ENCODE results near the gene TTC1. TPM values are rescaled to one million over a fixed set of nuclear protein-coding genes. Genes with fewer than 3 reads are reported as not detected.

TTC1 gene
- polyA plus RNA-seq, 1 of the 3 experiments (the other 2 are of a cell fraction): 37.0 TPM

DNA sequence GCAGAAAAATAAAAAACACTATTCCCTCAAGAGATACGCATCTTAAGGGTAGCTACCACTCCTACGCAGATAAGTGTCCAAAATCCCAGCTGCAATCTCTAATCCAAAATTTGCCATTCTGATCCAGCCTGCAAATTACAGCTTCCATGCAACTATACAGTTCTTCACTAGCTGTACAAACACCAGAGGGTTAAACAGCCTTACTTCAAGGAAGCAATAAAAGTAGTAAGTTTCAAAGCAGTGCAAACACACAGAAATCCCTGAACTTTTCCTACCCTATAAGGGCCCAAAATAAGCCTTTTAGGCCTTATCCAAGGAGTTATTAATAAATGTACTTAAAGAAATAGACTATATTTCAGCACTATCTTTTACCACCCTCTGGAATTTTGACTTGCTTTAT lies 70.8 kb downstream of the TTC1 start:
- Histone ChIP-seq H2AFZ (ENCODE audit: low read depth) (no peak overlapping the region), H3K9me3 (no peaks in the 10 kb centered on the region), H3K4me3 (ENCODE audit: low read depth in 2 of 2, low read length in 1 of 2) (no peak overlapping the region), H3K79me2 (ENCODE audit: insufficient read depth) (peaks cover 20% of the 10 kb centered on the region; the same call in 1 of the 2 replicates), H3K9me2 (no peaks in the 10 kb centered on the region), H3K27me3 (ENCODE audit: insufficient read depth) (no peaks in the 10 kb centered on the region), H3K27ac (ENCODE audit: low read depth in 2 of 2, low read length in 1 of 2) (no peak overlapping the region), H3K4me1 (ENCODE audit: control insufficient read depth in 1 of 2, insufficient read depth in 2 of 2, low read depth in 1 of 2, low read length in 1 of 2) (peaks cover 0 to 29% of the 10 kb centered on the region in 2 experiments; a peak in 3 of 4 replicates), H3F3A (replicated peaks; ENCODE audit: insufficient read depth) (peaks cover 28% of the 10 kb centered on the region), H3K9ac (no peak overlapping the region), H4K20me1 (ENCODE audit: insufficient read depth) (no peaks in the 10 kb centered on the region), H3K4me2 (no peak overlapping the region), H3K36me3 (replicated peaks in 1 of 2; ENCODE audit: control insufficient read depth in 1 of 2, insufficient read depth in 2 of 2, low read length in 1 of 2) (peaks cover 11 to 12% of the 10 kb centered on the region in 2 experiments)
- DNase-seq: no peak
- 100% methylated on average over 2 of the region's 2 CpGs for WGBS (ENCODE audit: low lambda C conversion rate)
- ChIA-PET CTCF (interaction anchor here (0.6 to 2.5 kb wide), 6 partner anchors 23 to 265 kb away, joined by 3 to 14 read pairs (median 4); no protein-coding TSS in a partner anchor), POLR2A (no interaction called here)
- TF ChIP-seq, protein P1, sequence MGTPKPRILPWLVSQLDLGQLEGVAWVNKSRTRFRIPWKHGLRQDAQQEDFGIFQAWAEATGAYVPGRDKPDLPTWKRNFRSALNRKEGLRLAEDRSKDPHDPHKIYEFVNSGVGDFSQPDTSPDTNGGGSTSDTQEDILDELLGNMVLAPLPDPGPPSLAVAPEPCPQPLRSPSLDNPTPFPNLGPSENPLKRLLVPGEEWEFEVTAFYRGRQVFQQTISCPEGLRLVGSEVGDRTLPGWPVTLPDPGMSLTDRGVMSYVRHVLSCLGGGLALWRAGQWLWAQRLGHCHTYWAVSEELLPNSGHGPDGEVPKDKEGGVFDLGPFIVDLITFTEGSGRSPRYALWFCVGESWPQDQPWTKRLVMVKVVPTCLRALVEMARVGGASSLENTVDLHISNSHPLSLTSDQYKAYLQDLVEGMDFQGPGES (IDR thresholded peaks at IDR 0.05; ENCODE audit: low read depth, low read length): no peak
- TF ChIP-seq MAX (IDR thresholded peaks at IDR 0.05; ENCODE audit: low read depth) (no peak), USF1 (IDR thresholded peaks at IDR 0.05; ENCODE audit: borderline replicate concordance, low read depth) (no peak), YY1 (IDR thresholded peaks at IDR 0.05; ENCODE audit: low read depth) (no peak), RAD21 (IDR thresholded peaks at IDR 0.05; ENCODE audit: low read length) (no peak), FOSL2 (IDR thresholded peaks at IDR 0.05; ENCODE audit: borderline replicate concordance, low read depth) (no peak), EP300 (IDR thresholded peaks at IDR 0.05; ENCODE audit: borderline replicate concordance in 1 of 2, low read depth in 1 of 2, low read length in 1 of 2) (no peak), ELF1 (IDR thresholded peaks at IDR 0.05) (no peak), TEAD4 (IDR thresholded peaks at IDR 0.05; ENCODE audit: borderline replicate concordance, insufficient read depth) (no peak), NFIC (IDR thresholded peaks at IDR 0.05; ENCODE audit: borderline replicate concordance) (no peak), EZH2phosphoT487 (IDR thresholded peaks at IDR 0.05; ENCODE audit: borderline replicate concordance, low read depth) (no peak), NRF1 (IDR thresholded peaks at IDR 0.05; ENCODE audit: low read depth, low read length) (no peak)
- TF ChIP-seq, protein P2, sequence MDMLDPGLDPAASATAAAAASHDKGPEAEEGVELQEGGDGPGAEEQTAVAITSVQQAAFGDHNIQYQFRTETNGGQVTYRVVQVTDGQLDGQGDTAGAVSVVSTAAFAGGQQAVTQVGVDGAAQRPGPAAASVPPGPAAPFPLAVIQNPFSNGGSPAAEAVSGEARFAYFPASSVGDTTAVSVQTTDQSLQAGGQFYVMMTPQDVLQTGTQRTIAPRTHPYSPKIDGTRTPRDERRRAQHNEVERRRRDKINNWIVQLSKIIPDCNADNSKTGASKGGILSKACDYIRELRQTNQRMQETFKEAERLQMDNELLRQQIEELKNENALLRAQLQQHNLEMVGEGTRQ (IDR thresholded peaks at IDR 0.05; ENCODE audit: borderline replicate concordance, low read depth, low read length): no peak

DNA sequence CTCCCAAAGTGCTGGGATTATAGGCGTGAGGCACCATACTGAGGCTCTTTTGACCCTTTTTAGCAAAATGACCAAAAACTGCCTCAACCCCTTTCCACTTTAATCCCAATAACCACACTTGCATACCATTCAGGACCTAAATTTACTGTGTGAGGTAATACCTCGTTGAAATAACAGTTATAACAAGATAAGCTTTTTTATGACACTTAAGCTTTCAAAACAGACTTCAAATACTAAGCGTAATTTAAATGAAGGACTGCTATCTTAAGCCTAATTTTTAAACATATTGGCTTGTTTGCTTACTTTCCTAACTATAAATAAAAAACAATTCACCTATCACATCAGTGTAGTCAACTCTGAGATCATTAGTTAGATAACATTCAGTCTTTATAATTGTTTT lies 72.6 kb downstream of the TTC1 start:
- DNase-seq: no peak
- Histone ChIP-seq H3F3A (replicated peaks; ENCODE audit: insufficient read depth) (peaks cover 29% of the 10 kb centered on the region), H4K20me1 (ENCODE audit: insufficient read depth) (no peaks in the 10 kb centered on the region), H3K79me2 (ENCODE audit: insufficient read depth) (peaks cover 20% of the 10 kb centered on the region; the same call in 1 of the 2 replicates), H3K9ac (no peak overlapping the region), H3K36me3 (replicated peaks in 1 of 2; ENCODE audit: control insufficient read depth in 1 of 2, insufficient read depth in 2 of 2, low read length in 1 of 2) (peaks cover 11 to 12% of the 10 kb centered on the region in 2 experiments), H2AFZ (ENCODE audit: low read depth) (no peak overlapping the region), H3K27ac (ENCODE audit: low read depth in 2 of 2, low read length in 1 of 2) (peak overlapping the region in 1 of 2 experiments; percentile 72; a peak in 1 of 4 replicates), H3K4me3 (ENCODE audit: low read depth in 2 of 2, low read length in 1 of 2) (no peak overlapping the region), H3K27me3 (ENCODE audit: insufficient read depth) (no peaks in the 10 kb centered on the region), H3K9me3 (no peaks in the 10 kb centered on the region), H3K4me1 (ENCODE audit: control insufficient read depth in 1 of 2, insufficient read depth in 2 of 2, low read depth in 1 of 2, low read length in 1 of 2) (peaks cover 0 to 29% of the 10 kb centered on the region in 2 experiments; a peak in 3 of 4 replicates), H3K9me2 (no peaks in the 10 kb centered on the region), H3K4me2 (no peak overlapping the region)
- 91% methylated on average over 3 of the region's 3 CpGs for whole genome bisulfite sequencing (ENCODE audit: low lambda C conversion rate)
- CTCF ChIA-PET: interaction anchor here (1.0 to 2.5 kb wide), 14 partner anchors 10 to 310 kb away, joined by 3 to 14 read pairs (median 6); partner anchors contain the start of genes CCNJL and PWWP2A
- TF ChIP-seq, protein P3, sequence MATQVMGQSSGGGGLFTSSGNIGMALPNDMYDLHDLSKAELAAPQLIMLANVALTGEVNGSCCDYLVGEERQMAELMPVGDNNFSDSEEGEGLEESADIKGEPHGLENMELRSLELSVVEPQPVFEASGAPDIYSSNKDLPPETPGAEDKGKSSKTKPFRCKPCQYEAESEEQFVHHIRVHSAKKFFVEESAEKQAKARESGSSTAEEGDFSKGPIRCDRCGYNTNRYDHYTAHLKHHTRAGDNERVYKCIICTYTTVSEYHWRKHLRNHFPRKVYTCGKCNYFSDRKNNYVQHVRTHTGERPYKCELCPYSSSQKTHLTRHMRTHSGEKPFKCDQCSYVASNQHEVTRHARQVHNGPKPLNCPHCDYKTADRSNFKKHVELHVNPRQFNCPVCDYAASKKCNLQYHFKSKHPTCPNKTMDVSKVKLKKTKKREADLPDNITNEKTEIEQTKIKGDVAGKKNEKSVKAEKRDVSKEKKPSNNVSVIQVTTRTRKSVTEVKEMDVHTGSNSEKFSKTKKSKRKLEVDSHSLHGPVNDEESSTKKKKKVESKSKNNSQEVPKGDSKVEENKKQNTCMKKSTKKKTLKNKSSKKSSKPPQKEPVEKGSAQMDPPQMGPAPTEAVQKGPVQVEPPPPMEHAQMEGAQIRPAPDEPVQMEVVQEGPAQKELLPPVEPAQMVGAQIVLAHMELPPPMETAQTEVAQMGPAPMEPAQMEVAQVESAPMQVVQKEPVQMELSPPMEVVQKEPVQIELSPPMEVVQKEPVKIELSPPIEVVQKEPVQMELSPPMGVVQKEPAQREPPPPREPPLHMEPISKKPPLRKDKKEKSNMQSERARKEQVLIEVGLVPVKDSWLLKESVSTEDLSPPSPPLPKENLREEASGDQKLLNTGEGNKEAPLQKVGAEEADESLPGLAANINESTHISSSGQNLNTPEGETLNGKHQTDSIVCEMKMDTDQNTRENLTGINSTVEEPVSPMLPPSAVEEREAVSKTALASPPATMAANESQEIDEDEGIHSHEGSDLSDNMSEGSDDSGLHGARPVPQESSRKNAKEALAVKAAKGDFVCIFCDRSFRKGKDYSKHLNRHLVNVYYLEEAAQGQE (IDR thresholded peaks at IDR 0.05; ENCODE audit: low read depth, low read length): no peak
- TF ChIP-seq SMC3 (IDR thresholded peaks at IDR 0.05; ENCODE audit: low read depth, low read length) (no peak), GATA2 (CRISPR knock-in tag; IDR thresholded peaks at IDR 0.05) (no peak), GABPA (IDR thresholded peaks at IDR 0.05; ENCODE audit: low read depth) (no peak)
- POLR2A ChIA-PET: no interaction called here

Measured in SK-N-SH (cell line).